GM19397 (cell line): ENCODE measurements around the gene SOX1.

ENCODE experiments used
- ATAC-seq: cut with Tn5 transposase; IDR thresholded peaks from one replicate; pipeline ENCODE4 v1.9.1; 2021; ENCODE audit warnings: mild to moderate bottlenecking, moderate library complexity; ENCODE audit not compliant: unreplicated experiment

SOX1 gene

DNA sequence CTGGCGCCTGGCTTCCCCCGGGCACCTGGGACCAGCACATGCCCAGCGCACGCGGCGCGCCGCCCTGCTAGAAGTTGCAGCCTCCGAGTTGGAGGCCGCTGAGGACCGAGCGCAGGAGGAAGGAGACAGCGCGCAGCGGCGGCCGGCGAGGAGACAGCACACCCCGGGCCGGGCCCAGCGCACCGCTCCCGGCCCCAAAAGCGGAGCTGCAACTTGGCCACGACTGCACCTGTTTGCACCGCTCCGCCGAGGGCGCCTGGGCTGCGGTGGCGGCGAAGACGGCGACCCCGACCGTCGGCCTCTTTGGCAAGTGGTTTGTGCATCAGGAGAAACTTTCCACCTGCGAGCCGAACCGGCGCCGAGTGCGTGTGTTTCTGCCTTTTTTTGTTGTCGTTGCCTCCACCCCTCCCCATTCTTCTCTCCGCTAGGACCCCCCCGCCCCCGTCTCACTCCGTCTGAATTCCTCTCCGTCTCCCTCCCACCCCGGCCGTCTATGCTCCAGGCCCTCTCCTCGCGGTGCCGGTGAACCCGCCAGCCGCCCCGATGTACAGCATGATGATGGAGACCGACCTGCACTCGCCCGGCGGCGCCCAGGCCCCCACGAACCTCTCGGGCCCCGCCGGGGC lies at the start of gene SOX1:
Gene SOX1 (plus strand): TSS at position 34 of the 626 bp plus-strand sequence. CDS start 510 bp downstream, at position 544.
- no peak for ATAC-seq

GRCh38 chr13:112024577-112024976 lies 42.4 kb upstream of the SOX1 start:
- ATAC-seq, result no peak

DNA sequence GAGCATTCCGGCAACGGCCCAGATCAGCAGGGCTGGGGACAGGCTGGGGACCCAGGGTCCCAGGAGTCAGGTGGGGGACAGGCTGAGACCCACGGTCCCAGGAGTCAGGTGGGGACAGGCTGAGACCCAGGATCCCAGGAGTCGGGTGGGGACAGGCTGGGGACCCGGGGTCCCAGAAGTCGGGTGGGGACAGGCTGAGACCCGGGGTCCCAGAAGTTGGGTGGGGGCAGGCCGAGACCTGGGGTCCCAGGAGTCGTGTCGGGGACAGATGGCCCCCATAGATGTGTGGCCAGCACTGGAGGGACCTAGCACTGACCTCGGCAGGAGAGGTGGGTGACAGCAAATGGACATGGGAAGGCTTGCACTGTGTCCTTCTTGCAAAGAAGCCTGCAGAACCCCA lies 39.7 kb upstream of the SOX1 start:
- ATAC-seq, result no peak

DNA sequence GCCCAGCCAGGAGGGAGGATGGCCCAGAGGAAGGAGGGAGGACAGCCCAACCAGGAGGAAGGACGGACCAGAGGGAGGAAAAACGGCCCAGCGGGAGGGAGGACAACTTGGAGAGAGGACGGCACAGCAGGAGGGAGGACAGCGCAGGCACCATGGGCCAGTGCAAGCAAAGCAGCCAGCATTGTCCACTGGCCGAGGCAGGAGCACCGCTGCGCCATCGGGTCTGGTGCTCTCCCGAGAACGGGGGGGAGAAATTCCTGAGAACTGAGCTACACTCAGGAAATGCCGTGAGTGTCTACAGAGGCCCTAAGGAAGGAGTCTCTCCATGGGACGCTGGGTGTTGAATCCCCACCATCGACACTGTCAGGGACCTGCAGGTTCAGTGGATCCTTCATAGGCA lies 38.5 kb upstream of the SOX1 start:
- no peak for ATAC-seq

GRCh38 chr13:112029143-112029542 lies 37.8 kb upstream of the SOX1 start:
- no peak for ATAC-seq

- no peak for ATAC-seq
Measured at GRCh38 chr13:112032186-112032993, 34.6 kb upstream of the SOX1 start.

GRCh38 chr13:112034231-112034630 lies 32.7 kb upstream of the SOX1 start:
- no peak for ATAC-seq

DNA sequence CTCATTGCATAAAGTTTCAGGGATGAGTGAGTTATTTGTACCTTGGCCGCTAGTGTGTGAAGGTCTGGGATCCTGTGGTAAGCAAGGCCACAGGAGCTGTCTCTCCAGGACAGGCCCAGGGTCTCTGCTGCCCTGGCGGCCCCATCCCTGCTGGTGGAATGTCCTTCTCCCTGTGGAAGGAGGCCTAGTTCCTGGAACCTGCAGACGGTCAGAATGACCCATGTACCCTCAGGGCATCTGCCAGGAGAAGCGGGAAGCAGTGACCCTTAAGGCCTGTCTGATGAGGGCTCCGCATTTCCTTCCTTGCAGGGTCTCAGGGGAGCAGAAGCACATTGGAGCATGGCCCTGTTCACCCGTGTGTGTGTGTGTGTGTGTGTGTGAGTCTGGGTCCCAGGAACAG lies 32.1 kb upstream of the SOX1 start:
- no peak for ATAC-seq

DNA sequence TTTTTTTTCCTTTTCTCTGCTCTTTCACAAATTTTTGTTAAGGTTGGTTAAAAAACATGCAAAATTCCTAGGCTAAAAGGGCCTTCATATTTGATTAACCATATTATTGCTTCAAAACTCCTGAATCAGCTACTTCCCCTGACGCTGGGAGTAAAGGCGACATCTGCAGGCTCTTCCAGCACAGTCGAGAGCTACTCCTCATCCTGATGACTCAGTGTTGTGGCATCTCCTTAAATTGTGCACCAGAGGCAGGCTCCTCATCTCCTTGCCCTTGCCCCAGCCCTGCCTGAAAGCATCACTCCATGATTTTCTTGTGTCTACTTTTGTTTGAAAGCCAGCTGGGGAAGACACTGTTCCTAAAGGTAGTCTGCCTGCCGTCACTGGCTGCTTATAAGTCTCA lies 24.5 kb upstream of the SOX1 start:
- no peak for ATAC-seq

DNA sequence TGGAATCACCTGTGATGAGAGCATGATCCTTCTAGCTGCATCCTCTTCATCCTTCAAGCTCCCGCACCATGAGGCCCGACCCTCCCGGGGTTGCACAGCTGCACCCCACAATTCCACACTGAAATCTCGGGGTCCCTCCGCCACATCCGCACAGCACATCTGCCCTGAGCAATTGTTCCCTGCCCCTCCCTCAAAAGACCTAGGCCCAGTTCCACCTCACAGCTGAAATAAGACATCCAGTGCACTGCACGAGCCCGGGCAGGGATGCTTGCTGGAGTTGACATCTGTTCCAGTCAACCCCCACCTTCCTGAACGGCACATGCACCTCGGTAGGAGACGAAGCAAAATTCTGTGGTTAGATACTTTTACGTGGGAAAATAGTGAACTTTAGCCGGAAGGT lies 14.7 kb upstream of the SOX1 start:
- ATAC-seq, result no peak

DNA sequence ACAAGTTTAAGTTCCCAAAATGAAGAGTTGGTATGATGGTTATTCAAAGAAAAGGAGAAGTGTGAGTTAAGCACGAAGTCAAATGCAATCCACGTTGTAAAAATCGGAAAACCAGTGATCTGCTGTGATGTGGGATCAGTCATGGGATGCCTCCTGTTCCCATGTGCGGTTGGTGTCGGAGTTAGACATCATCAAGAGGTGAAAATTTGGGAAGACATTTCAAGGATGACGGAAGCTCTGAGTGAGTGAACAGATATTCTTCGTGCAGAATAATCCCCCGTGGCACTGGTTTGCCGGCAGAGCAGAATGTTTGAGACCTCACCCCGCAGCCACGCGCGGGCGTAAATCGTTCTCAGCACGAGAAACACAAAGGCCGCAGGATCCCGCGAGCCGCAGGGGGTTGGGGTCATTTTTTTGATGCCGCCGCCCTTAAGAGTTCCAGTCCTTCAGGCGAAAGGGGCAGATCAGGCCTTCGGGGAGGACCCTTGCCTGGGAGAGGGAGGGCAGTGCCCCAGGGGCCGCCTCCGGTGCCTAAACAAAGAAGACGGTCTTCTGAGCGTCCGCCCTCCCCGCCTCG lies 13.7 kb upstream of the SOX1 start:
- no peak for ATAC-seq

GRCh38 chr13:112053744-112054615 lies 13.0 kb upstream of the SOX1 start:
- no peak for ATAC-seq

GRCh38 chr13:112054616-112055015 lies 12.3 kb upstream of the SOX1 start:
- no peak for ATAC-seq

GRCh38 chr13:112055036-112055914 lies 11.7 kb upstream of the SOX1 start:
- no peak for ATAC-seq

GRCh38 chr13:112055915-112056269 lies 11.1 kb upstream of the SOX1 start:
- ATAC-seq, result no peak

DNA sequence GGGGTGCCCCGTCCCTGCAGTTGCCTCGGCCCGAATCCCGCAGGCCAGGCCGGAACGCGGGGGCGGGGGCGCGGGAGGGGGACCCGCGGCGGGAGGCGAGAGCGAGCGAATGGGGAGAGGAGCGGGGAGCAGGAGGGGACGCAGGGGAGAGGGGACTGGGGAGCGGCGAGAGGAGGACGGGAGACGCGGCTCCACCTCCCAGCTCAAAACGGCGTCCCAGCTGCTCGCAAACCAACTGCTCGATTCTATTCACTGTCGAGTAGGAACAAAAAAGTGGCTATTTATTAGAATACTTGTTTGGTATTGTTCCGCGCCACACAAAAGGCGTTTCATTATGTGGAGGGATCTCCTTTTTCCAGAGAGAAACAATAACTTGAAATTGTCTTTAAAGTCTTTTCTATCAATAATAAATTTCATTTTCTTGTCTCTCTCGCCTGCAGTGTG lies 10.6 kb upstream of the SOX1 start:
- ATAC-seq, result no peak

- ATAC-seq, result no peak
Measured at GRCh38 chr13:112056739-112057438, 10.1 kb upstream of the SOX1 start.

GRCh38 chr13:112057439-112057735 lies 9.6 kb upstream of the SOX1 start:
- ATAC-seq, result no peak

DNA sequence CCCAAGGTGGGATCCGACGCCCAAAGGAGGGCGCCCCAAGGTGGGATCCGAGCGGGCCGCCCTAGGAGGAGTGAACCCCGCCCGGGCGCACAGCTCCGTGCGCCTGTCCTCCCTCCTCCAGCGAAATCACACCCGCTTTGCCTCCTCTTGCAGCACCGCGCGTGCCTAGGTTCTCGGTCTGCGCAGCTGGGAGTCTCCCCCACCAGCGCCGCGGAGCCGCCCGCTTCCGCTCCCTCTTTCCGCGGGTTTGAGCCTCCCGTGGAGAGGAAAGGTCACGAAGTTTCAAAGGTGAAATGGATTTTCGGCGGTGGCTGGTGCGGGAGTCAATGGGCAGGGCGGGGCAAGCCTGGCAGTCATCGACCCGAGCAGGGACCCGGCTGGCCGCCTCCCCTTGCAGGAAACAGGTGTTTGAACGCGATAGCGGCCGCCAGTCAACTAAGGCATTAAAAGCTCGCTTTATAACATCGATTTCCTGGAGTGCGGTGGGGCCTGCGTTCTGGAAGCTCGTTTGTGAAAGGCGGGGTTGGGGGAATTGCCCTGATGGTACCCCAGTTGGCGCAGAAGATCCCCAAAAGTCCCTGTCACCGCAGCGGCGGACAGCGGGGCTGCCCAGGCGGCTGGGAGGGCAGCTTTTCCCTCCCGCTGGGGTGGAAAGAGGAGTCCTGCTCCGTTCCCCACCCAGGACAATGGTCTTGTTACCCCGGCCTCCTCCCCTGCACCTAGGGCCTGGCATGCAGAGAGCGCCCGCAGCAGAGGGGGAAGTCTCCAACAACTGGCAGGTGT lies 9.0 kb upstream of the SOX1 start:
- no peak for ATAC-seq
